ENCODE data around the gene ACER3.

DNA sequence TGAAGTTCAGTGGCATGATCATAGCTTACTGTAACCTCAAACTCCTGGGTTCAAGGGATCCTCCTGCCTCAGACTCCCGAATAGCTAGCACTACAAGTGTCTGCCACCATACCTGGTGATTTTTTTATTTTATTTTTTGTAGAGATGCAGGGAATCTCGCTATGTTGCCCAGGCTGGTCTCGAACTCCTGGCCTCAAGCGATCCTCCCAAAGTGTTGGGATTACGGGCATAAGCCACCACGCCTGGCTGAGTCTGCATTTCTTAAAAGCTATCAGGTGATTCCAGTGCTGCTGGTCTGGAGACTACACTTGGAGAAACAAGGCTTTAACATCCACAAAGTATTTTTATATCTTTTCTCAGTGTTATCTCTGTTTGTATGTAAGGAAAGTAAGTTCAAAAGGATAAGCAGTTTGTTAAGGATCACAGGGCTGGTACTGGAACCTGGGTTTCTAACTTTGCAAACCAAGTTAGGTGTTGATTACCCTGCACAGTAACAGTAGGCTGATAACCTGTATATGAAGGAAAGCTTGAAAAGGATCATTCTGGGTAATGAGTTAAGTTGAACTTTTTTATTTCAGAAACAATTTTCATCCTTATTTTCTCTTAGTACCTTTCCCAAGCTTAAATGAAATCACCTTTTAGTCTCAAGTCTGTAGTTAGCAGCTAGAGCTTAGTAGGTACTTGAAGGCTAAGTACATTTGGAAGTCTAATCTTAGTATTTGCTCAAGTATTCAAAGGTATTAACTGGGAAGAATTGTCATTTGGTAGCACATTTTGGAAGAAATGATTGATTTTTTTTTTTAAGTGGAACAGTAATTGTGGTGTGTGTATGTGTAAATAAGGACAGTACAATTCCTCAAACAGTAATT, 12.5 kb downstream of the ACER3 start:
- TF ChIP-seq, protein P1, sequence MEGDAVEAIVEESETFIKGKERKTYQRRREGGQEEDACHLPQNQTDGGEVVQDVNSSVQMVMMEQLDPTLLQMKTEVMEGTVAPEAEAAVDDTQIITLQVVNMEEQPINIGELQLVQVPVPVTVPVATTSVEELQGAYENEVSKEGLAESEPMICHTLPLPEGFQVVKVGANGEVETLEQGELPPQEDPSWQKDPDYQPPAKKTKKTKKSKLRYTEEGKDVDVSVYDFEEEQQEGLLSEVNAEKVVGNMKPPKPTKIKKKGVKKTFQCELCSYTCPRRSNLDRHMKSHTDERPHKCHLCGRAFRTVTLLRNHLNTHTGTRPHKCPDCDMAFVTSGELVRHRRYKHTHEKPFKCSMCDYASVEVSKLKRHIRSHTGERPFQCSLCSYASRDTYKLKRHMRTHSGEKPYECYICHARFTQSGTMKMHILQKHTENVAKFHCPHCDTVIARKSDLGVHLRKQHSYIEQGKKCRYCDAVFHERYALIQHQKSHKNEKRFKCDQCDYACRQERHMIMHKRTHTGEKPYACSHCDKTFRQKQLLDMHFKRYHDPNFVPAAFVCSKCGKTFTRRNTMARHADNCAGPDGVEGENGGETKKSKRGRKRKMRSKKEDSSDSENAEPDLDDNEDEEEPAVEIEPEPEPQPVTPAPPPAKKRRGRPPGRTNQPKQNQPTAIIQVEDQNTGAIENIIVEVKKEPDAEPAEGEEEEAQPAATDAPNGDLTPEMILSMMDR (IDR thresholded peaks at IDR 0.05) = no peak
- TF ChIP-seq EZH2 (IDR thresholded peaks at IDR 0.05; ENCODE audit: borderline replicate concordance, insufficient read depth, low read depth, low read length, poor library complexity, severe bottlenecking) = no peak
